Liver (tissue), 9 donors: ENCODE measurements around the gene KCP. TPM values are rescaled to one million over a fixed set of nuclear protein-coding genes. Genes with fewer than 3 reads are reported as not detected.

Experiments used
- DNase-seq: peaks from one replicate; pipeline ENCODE4 v3.0.0-alpha.2; 2017; ENCODE audit warnings: low spot score
- H3K27ac ChIP-seq, 2 donors: one replicate each; pipeline ENCODE4 v1.7.0; 2013; ENCODE audit warnings: inconsistent platforms in 2 of 2, low read length in 2 of 2, control low read depth in 1 of 2, low read depth in 1 of 2, mild to moderate bottlenecking in 1 of 2
- H3K27me3 ChIP-seq, 4 donors: one replicate each; pipeline versions ENCODE4 v1.6.1 to v1.7.0; 2013; ENCODE audit warnings: low read length in 3 of 4, inconsistent platforms in 1 of 4, mild to moderate bottlenecking in 1 of 4, moderate library complexity in 1 of 4; ENCODE audit not compliant: control insufficient read depth in 4 of 4, insufficient read depth in 4 of 4
- H3K36me3 ChIP-seq, 4 donors: one replicate each; pipeline versions ENCODE4 v1.6.1 to v1.7.0; 2013; ENCODE audit warnings: low read length in 3 of 4, mild to moderate bottlenecking in 3 of 4, low read depth in 1 of 4, moderate library complexity in 1 of 4; ENCODE audit not compliant: control insufficient read depth in 4 of 4, insufficient read depth in 3 of 4
- H3K4me1 ChIP-seq, 4 donors: one replicate each; pipeline versions ENCODE4 v1.6.1 to v1.7.0; 2013; ENCODE audit warnings: low read length in 3 of 4, mild to moderate bottlenecking in 3 of 4, moderate library complexity in 1 of 4; ENCODE audit not compliant: control insufficient read depth in 4 of 4, insufficient read depth in 4 of 4
- H3K4me3 ChIP-seq, 3 donors: one replicate each; pipeline versions ENCODE4 v1.6.1 to v1.7.0; 2013; ENCODE audit warnings: low read length in 3 of 3, control low read depth in 1 of 3, low read depth in 1 of 3, mild to moderate bottlenecking in 1 of 3
- H3K9ac ChIP-seq, 2 donors: one replicate each; pipeline ENCODE4 v1.7.0; 2013; ENCODE audit warnings: low read length in 2 of 2, mild to moderate bottlenecking in 2 of 2, moderate library complexity in 2 of 2, control low read depth in 1 of 2, low read depth in 1 of 2
- H3K9me3 ChIP-seq, 4 donors: one replicate each; pipeline versions ENCODE4 v1.6.1 to v1.7.0; 2013; ENCODE audit warnings: low read length in 3 of 4; ENCODE audit not compliant: control insufficient read depth in 4 of 4
- EGR1 ChIP-seq, 2 donors: IDR thresholded peaks; 2 replicates each; pipeline ENCODE4 v1.6.1; 2016 to 2018; ENCODE audit warnings: antibody characterized with exemption in 2 of 2, low read depth in 2 of 2
- FOXA1 ChIP-seq: IDR thresholded peaks from 2 replicates; pipeline ENCODE4 v1.6.1; 2016; ENCODE audit warnings: antibody characterized with exemption
- FOXA2 ChIP-seq: IDR thresholded peaks from 2 replicates; pipeline ENCODE4 v1.6.1; 2016; ENCODE audit warnings: antibody characterized with exemption
- GABPA ChIP-seq, 2 donors: IDR thresholded peaks in 1 of 2; conservative IDR thresholded peaks in 1 of 2; 2 replicates each; pipeline ENCODE4 v1.6.1; 2016; ENCODE audit warnings: antibody characterized with exemption in 2 of 2, mild to moderate bottlenecking in 1 of 2, moderate library complexity in 1 of 2
- HNF4A ChIP-seq, 2 donors: conservative IDR thresholded peaks; 2 replicates each; pipeline ENCODE4 v1.6.1; 2016; ENCODE audit warnings: antibody characterized with exemption in 2 of 2, mild to moderate bottlenecking in 2 of 2
- HNF4G ChIP-seq: IDR thresholded peaks from 2 replicates; pipeline ENCODE4 v1.6.1; 2016; ENCODE audit warnings: antibody characterized with exemption
- JUND ChIP-seq, 2 donors: IDR thresholded peaks; 2 replicates each; pipeline ENCODE4 v1.6.1; 2016; ENCODE audit warnings: antibody characterized with exemption in 2 of 2
- NR2F2 ChIP-seq: IDR thresholded peaks from 2 replicates; pipeline ENCODE4 v1.6.1; 2016; ENCODE audit warnings: antibody characterized with exemption
- RXRA ChIP-seq, 2 donors: IDR thresholded peaks; 2 replicates each; pipeline ENCODE4 v1.6.1; 2017 to 2018; ENCODE audit warnings: antibody characterized with exemption in 2 of 2, mild to moderate bottlenecking in 1 of 2
- SP1 ChIP-seq: IDR thresholded peaks from 2 replicates; pipeline ENCODE4 v1.6.1; 2018; ENCODE audit warnings: antibody characterized with exemption, mild to moderate bottlenecking
- TAF1 ChIP-seq: conservative IDR thresholded peaks from 2 replicates; pipeline ENCODE4 v1.6.1; 2016; ENCODE audit warnings: antibody characterized with exemption, mild to moderate bottlenecking
- WGBS: extraction: QIAGEN DNeasy Blood & Tissue Kit; methylation state at CpG from one replicate; pipeline ENCODE4 v1.1.7; 2013; 5-methylcytosine and 5-hydroxymethylcytosine counted together
- polyA plus RNA-seq, 2 donors: library from polyadenylated mRNA; stranded (reverse) in 1 of 2; unstranded in 1 of 2; fragments of 200-250 nt in 1 of 2; fragments of >200 nt in 1 of 2; fragmentation: Nextera tagmentation in 1 of 2; extraction: Ambion mirVana in 1 of 2; gene quantifications; one replicate each; pipeline versions ENCODE4 v1.2.1 to v1.2.3, GENCODE V29; 2013 to 2015
- total RNA-seq, 2 donors: library from RNA; depleted of rRNA; stranded (reverse); fragments of >200 nt; gene quantifications; one replicate each; pipeline ENCODE4 v1.2.3, GENCODE V29; 2014
- TF ChIP-seq, protein P1 (sequence below): IDR thresholded peaks from 2 replicates; pipeline ENCODE4 v1.6.1; 2016; ENCODE audit warnings: antibody characterized with exemption, mild to moderate bottlenecking
- TF ChIP-seq, protein P2 (sequence below): IDR thresholded peaks from 2 replicates; pipeline ENCODE4 v1.6.1; 2016; ENCODE audit warnings: antibody characterized with exemption
- TF ChIP-seq, protein P3 (sequence below): fragments of 150-350 bp; IDR thresholded peaks from 2 replicates; pipeline ENCODE4 v1.5.1; 2017; ENCODE audit warnings: improper control_type of control experiment, low read depth, low read length; ENCODE audit not compliant: missing input control
- TF ChIP-seq, protein P4 (sequence below): IDR thresholded peaks from 2 replicates; pipeline ENCODE4 v1.6.1; 2016; ENCODE audit warnings: antibody characterized with exemption
- donor health status: healthy.
- donor health status: healthy.
- donor health status: healthy.
- donor health status: healthy.
- donor health status: healthy.

Gene KCP
- total and polyA plus RNA-seq, 4 donors: 0.02 to 0.08 (median 0.05) TPM; not detected in 1

DNA sequence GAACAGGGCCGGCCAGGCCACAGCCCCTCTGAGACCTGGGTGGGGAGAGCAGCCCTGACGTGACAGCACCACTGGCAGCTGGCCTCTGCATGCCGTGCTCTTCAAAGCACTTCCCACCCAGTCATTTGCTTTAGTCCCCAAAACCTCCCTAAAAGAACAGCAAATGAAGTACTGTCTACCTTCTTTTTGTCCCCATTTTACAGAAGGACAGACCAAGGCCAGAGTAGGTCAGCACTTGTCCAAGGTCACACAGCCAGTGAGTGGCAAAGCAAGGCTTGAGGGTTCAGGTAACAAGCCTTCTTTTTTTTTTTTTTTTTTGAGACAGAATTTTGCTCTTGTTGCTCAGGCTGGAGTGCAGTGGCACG lies 32.8 kb downstream of the KCP start:
- H3K9ac ChIP-seq: no peak overlapping the region
- TF ChIP-seq EGR1 (IDR thresholded peaks at IDR 0.05; ENCODE audit: low read depth in 2 of 2): no peak
- TF ChIP-seq, protein P1, sequence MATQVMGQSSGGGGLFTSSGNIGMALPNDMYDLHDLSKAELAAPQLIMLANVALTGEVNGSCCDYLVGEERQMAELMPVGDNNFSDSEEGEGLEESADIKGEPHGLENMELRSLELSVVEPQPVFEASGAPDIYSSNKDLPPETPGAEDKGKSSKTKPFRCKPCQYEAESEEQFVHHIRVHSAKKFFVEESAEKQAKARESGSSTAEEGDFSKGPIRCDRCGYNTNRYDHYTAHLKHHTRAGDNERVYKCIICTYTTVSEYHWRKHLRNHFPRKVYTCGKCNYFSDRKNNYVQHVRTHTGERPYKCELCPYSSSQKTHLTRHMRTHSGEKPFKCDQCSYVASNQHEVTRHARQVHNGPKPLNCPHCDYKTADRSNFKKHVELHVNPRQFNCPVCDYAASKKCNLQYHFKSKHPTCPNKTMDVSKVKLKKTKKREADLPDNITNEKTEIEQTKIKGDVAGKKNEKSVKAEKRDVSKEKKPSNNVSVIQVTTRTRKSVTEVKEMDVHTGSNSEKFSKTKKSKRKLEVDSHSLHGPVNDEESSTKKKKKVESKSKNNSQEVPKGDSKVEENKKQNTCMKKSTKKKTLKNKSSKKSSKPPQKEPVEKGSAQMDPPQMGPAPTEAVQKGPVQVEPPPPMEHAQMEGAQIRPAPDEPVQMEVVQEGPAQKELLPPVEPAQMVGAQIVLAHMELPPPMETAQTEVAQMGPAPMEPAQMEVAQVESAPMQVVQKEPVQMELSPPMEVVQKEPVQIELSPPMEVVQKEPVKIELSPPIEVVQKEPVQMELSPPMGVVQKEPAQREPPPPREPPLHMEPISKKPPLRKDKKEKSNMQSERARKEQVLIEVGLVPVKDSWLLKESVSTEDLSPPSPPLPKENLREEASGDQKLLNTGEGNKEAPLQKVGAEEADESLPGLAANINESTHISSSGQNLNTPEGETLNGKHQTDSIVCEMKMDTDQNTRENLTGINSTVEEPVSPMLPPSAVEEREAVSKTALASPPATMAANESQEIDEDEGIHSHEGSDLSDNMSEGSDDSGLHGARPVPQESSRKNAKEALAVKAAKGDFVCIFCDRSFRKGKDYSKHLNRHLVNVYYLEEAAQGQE: no peak
- no peak for TF ChIP-seq GABPA (IDR thresholded peaks at IDR 0.05 in 1 of 2, conservative IDR thresholded peaks at IDR 0.05 in 1 of 2)
- no peak for TF ChIP-seq SP1
- TF ChIP-seq HNF4A (conservative IDR thresholded peaks at IDR 0.05): no peak
- TF ChIP-seq, protein P2, sequence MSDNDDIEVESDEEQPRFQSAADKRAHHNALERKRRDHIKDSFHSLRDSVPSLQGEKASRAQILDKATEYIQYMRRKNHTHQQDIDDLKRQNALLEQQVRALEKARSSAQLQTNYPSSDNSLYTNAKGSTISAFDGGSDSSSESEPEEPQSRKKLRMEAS: no peak
- no peak for TF ChIP-seq FOXA2
- TF ChIP-seq TAF1: no peak
- H3K36me3 ChIP-seq: no peaks in the 10 kb centered on the region
- WGBS: 91% methylated on average over 4 of the region's 4 CpGs
- peaks cover 0 to 7% (median 0%) of the 10 kb centered on the region in 4 donors for H3K4me1 ChIP-seq
- no peak for DNase-seq
- no peak overlapping the region for H3K4me3 ChIP-seq
- H3K9me3 ChIP-seq: no peaks in the 10 kb centered on the region
- H3K27ac ChIP-seq: no peak overlapping the region
- H3K27me3 ChIP-seq: no peaks in the 10 kb centered on the region

DNA sequence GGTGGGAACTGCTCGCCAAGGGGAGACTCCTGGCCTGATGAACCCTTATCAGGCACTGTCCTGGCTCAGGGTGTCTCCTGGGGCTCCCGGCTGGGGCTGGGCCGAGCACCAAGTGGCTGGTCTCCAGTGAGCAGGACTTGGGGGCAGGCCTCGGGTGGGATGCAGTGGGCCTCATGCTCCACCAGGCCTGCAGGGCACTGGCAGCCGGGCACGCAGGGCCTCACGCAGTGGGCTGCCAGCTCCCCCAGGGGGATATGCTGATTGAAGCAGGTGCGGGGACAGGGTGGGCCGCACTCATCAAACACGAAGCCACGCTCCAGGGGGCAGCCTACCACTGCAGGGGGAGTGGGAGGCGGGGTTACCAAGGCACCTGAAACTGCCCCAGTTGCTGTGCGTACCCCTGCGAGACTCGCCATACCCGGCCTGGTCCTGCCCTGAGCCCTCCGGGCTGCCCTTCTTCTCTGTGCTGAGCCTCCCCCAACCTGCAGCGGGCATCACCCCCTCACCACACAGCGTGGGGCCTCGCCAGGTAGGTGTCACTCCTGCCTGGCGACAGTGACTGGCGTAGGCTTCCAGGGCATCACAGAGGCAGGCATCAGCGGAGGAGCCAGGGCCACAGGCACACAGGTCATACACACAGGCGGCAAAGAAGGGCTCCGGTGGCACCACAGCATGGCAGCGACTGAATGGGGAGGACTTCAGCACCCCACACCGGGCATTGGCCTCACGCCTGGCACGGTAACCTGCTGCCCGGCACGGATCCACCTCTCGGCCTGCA lies 33.3 kb downstream of the KCP start:
- Histone ChIP-seq H3K4me1 (peaks cover 0 to 7% (median 0%) of the 10 kb centered on the region in 4 donors), H3K27me3 (no peaks in the 10 kb centered on the region), H3K9ac (no peak overlapping the region), H3K9me3 (no peaks in the 10 kb centered on the region), H3K36me3 (no peaks in the 10 kb centered on the region), H3K27ac (no peak overlapping the region), H3K4me3 (no peak overlapping the region)
- 95% methylated on average over 32 of the region's 32 CpGs for WGBS
- no peak for DNase-seq
- TF ChIP-seq SP1 (no peak), EGR1 (IDR thresholded peaks at IDR 0.05; ENCODE audit: low read depth in 2 of 2) (no peak), FOXA2 (no peak), RXRA (IDR thresholded peaks at IDR 0.05) (no peak), HNF4G (no peak), FOXA1 (no peak), NR2F2 (no peak), JUND (IDR thresholded peaks at IDR 0.05) (no peak), TAF1 (no peak)
- TF ChIP-seq, protein P3, sequence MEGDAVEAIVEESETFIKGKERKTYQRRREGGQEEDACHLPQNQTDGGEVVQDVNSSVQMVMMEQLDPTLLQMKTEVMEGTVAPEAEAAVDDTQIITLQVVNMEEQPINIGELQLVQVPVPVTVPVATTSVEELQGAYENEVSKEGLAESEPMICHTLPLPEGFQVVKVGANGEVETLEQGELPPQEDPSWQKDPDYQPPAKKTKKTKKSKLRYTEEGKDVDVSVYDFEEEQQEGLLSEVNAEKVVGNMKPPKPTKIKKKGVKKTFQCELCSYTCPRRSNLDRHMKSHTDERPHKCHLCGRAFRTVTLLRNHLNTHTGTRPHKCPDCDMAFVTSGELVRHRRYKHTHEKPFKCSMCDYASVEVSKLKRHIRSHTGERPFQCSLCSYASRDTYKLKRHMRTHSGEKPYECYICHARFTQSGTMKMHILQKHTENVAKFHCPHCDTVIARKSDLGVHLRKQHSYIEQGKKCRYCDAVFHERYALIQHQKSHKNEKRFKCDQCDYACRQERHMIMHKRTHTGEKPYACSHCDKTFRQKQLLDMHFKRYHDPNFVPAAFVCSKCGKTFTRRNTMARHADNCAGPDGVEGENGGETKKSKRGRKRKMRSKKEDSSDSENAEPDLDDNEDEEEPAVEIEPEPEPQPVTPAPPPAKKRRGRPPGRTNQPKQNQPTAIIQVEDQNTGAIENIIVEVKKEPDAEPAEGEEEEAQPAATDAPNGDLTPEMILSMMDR: no peak
- TF ChIP-seq, protein P4, sequence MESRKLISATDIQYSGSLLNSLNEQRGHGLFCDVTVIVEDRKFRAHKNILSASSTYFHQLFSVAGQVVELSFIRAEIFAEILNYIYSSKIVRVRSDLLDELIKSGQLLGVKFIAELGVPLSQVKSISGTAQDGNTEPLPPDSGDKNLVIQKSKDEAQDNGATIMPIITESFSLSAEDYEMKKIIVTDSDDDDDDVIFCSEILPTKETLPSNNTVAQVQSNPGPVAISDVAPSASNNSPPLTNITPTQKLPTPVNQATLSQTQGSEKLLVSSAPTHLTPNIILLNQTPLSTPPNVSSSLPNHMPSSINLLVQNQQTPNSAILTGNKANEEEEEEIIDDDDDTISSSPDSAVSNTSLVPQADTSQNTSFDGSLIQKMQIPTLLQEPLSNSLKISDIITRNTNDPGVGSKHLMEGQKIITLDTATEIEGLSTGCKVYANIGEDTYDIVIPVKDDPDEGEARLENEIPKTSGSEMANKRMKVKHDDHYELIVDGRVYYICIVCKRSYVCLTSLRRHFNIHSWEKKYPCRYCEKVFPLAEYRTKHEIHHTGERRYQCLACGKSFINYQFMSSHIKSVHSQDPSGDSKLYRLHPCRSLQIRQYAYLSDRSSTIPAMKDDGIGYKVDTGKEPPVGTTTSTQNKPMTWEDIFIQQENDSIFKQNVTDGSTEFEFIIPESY: no peak
